HEK293T (cell line): ENCODE data around the gene SHLD1.

Experiments used
- ELF4 ChIP-seq: fragments of 450-650 bp; IDR thresholded peaks from 2 replicates; pipeline ENCODE4 v1.6.1; 2017; ENCODE audit warnings: antibody characterized with exemption
- FOXM1 ChIP-seq: fragments of 450-650 bp; IDR thresholded peaks from 2 replicates; pipeline ENCODE4 v1.6.1; 2017; ENCODE audit warnings: mild to moderate bottlenecking, borderline replicate concordance

DNA sequence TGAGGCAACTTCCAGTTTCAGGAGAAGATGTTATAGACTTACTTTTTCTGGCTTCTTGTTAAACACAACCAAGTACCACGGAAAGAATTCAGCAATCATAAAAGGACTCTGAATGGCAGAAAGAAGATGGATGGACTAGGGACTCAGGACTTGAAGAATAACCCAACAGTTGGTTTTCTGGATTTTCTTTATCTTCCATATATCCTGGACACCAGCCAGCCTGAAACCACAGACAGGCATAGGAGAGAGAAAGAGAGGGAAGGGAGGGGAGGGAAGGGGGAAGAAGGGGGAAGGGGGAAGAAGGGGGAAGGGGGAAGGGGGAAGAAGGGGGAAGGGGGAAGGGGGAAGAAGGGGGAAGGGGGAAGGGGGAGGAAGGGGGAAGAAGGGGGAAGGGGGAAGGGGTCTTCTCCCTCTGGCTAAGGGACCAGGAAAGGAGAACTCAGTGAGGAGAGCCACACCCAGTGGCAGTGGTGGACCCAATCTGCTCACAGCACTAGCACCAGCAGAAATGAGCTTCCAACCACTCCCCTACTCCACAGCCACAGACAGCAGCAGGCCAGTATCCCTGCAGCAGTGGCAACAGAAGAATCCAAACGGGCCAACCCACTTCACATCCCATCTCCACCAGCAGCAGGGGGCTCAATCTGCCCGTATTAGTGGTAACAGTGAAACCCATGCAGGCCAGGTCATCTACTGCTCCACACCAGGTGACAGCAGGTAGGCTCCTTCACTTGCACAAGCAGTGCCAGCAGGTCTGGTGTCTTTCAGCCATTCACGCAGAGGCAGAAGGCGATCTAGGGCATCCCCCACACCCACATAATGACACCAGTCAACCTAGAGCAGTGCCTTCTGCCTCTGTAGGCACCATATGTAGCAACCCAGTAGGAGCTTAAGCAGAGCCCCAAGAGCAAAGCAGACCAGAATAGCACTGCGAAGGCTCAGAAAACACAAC lies 121.5 kb downstream of the SHLD1 start:
- TF ChIP-seq FOXM1 = no peak
- TF ChIP-seq ELF4 = no peak
